ENCODE results near the gene PPP1R36. TPM values are rescaled to one million over a fixed set of nuclear protein-coding genes. Genes with fewer than 3 reads are reported as not detected.

PPP1R36 gene
- total and polyA plus RNA-seq, 11 donors = 0.11 to 1.0 (median 0.46) TPM; not detected in 5

GRCh38 chr14:64573109-64573508 lies 23.3 kb downstream of the PPP1R36 start:
- ATAC-seq (peak in 1 of 4 donors; percentile 17), DNase-seq (no peak)
- Histone ChIP-seq H3K27me3 (no peaks in the 10 kb centered on the region), H3K27ac (peak overlapping the region in 9 of 12 donors; percentile 7 to 78 (median 21)), H3K9me3 (no peaks in the 10 kb centered on the region), H3K36me3 (no peaks in the 10 kb centered on the region), H3K4me3 (no peak overlapping the region), H3K4me1 (peaks cover 0 to 25% (median 10%) of the 10 kb centered on the region in 12 donors)
- TF ChIP-seq POLR2A (IDR thresholded peaks at IDR 0.05) (no peak), CTCF (IDR thresholded peaks at IDR 0.05) (no peak)
- 83 to 95% (median 90%) methylated on average over 3 of the region's 3 CpGs for WGBS, 4 donors
- intact Hi-C loops (cut with DNase I) = no loop called here

GRCh38 chr14:64574371-64575107 lies 24.8 kb downstream of the PPP1R36 start:
- no peak overlapping the region for H3K4me3 ChIP-seq
- ATAC-seq = no peak
- WGBS, 4 donors = 84 to 92% (median 90%) methylated on average over 6 of the region's 6 CpGs
- H3K4me1 ChIP-seq = peaks cover 0 to 10% (median 4%) of the 10 kb centered on the region in 12 donors
- no peaks in the 10 kb centered on the region for H3K36me3 ChIP-seq
- intact Hi-C loops (cut with DNase I) = no loop called here
- peak overlapping the region in 1 of 12 donors; percentile 37 for H3K27ac ChIP-seq
- TF ChIP-seq POLR2A (IDR thresholded peaks at IDR 0.05) = no peak
- no peak for TF ChIP-seq CTCF (IDR thresholded peaks at IDR 0.05)
- no peaks in the 10 kb centered on the region for H3K9me3 ChIP-seq
- no peak for DNase-seq
- H3K27me3 ChIP-seq = no peaks in the 10 kb centered on the region

GRCh38 chr14:64577211-64577610 lies 27.4 kb downstream of the PPP1R36 start:
- no peak for TF ChIP-seq POLR2A (IDR thresholded peaks at IDR 0.05)
- Histone ChIP-seq H3K27me3 (no peaks in the 10 kb centered on the region), H3K4me1 (peaks cover 0 to 8% (median 0%) of the 10 kb centered on the region in 12 donors), H3K27ac (no peak overlapping the region), H3K36me3 (no peaks in the 10 kb centered on the region), H3K4me3 (no peak overlapping the region), H3K9me3 (no peaks in the 10 kb centered on the region)
- ATAC-seq = no peak
- no peak for DNase-seq
- intact Hi-C loops (cut with DNase I) = no loop called here
- 83 to 98% (median 94%) methylated on average over 5 of the region's 5 CpGs for WGBS, 4 donors

- Histone ChIP-seq H3K4me1 (no peaks in the 10 kb centered on the region), H3K36me3 (no peaks in the 10 kb centered on the region), H3K27ac (no peak overlapping the region), H3K27me3 (no peaks in the 10 kb centered on the region), H3K4me3 (no peak overlapping the region), H3K9me3 (no peaks in the 10 kb centered on the region)
- intact Hi-C loops (cut with DNase I) = no loop called here
- no peak for DNase-seq
- no peak for TF ChIP-seq POLR2A (IDR thresholded peaks at IDR 0.05)
- no peak for TF ChIP-seq CTCF (IDR thresholded peaks at IDR 0.05)
- WGBS, 4 donors = 72 to 78% (median 77%) methylated on average over 7 of the region's 7 CpGs
- ATAC-seq = no peak
Measured at GRCh38 chr14:64580467-64580866, 30.7 kb downstream of the PPP1R36 start.

Measured in heart left ventricle (tissue), 16 donors.